Stomach (tissue), 9 donors: ENCODE results near the gene LRRC9. TPM values are rescaled to one million over a fixed set of nuclear protein-coding genes. Genes with fewer than 3 reads are reported as not detected.
A peak's percentile ranks its signal among the peaks of the same experiment; 100 is the strongest.
"Not testable (repeated sequence)": the region's sequence is repeated elsewhere in the genome, so short reads cannot be mapped to it uniquely, and the experiment has no call there.

Experiments
- DNase-seq, 2 donors: peaks; one replicate each; pipeline versions ENCODE4 v3.0.0 to v3.0.0-alpha.2; 2013 to 2019
- H3K27ac ChIP-seq, 5 donors: fragments of 200-600 bp in 4 of 5; sonication (generic) in 4 of 5; one replicate each; pipeline ENCODE4 v1.5.1; 2013 to 2019; ENCODE audit warnings: mild to moderate bottlenecking in 1 of 5, moderate library complexity in 1 of 5
- H3K27me3 ChIP-seq, 3 donors: fragments of 200-600 bp; sonication (generic); one replicate each; pipeline ENCODE4 v1.5.1; 2017 to 2019; ENCODE audit warnings: mixed run types in 1 of 3
- H3K36me3 ChIP-seq, 4 donors: fragments of 200-600 bp; sonication (generic); 1 replicate in 3 of 4; 2 replicates in 1 of 4; pipeline ENCODE4 v1.5.1; 2016 to 2019
- H3K4me1 ChIP-seq, 4 donors: fragments of 200-600 bp; sonication (generic); one replicate each; pipeline ENCODE4 v1.5.1; 2016 to 2019
- H3K4me3 ChIP-seq, 4 donors: fragments of 200-600 bp; sonication (generic) in 3 of 4; one replicate each; pipeline ENCODE4 v1.5.1; 2016 to 2019; ENCODE audit warnings: mild to moderate bottlenecking in 1 of 4
- H3K9me3 ChIP-seq, 4 donors: fragments of 200-600 bp; sonication (generic); one replicate each; pipeline ENCODE4 v1.5.1; 2016 to 2019
- CTCF ChIP-seq, 7 experiments: fragments of 450-650 bp in 4 of 7; fragments of 200-600 bp in 3 of 7; sonication (generic) in 3 of 7; IDR thresholded peaks; one replicate each; pipeline ENCODE4 v1.5.1; 2016 to 2019; ENCODE audit warnings: antibody characterized with exemption in 7 of 7, control low read depth in 2 of 7, mild to moderate bottlenecking in 1 of 7
- EP300 ChIP-seq: sonication (generic); formaldehyde crosslinking; IDR thresholded peaks from one replicate; pipeline ENCODE4 v1.6.1; 2017; ENCODE audit warnings: antibody characterized with exemption
- POLR2A ChIP-seq, 4 donors: fragments of 450-650 bp; IDR thresholded peaks; one replicate each; pipeline ENCODE4 v1.6.1; 2016; ENCODE audit warnings: antibody characterized with exemption in 4 of 4, control low read depth in 2 of 4, mild to moderate bottlenecking in 1 of 4, moderate library complexity in 1 of 4
- POLR2AphosphoS5 ChIP-seq, 3 donors: sonication (generic); formaldehyde crosslinking; IDR thresholded peaks; one replicate each; pipeline ENCODE4 v1.6.1; 2016; ENCODE audit warnings: antibody characterized with exemption in 3 of 3
- WGBS, 5 donors: extraction: QIAGEN DNeasy Blood & Tissue Kit in 3 of 5; methylation state at CpG; one replicate each; pipeline versions ENCODE4 v1.1.5 to v1.1.7; 2013 to 2018; 5-methylcytosine and 5-hydroxymethylcytosine counted together
- intact Hi-C: fragments of 100-400 bp; cut with DNase I; formaldehyde crosslinking; loops from one replicate; pipeline ENCODE4 v1.15.1; 2023; ENCODE audit warnings: low total_unique reads
- polyA plus RNA-seq, 3 donors: library from polyadenylated mRNA; stranded (reverse); fragments of 200-250 nt; gene quantifications; one replicate each; pipeline ENCODE4 v1.2.3, GENCODE V29; 2013
- total RNA-seq, 5 donors: library from RNA; depleted of rRNA; stranded (reverse); fragments of >200 nt; gene quantifications; one replicate each; pipeline versions ENCODE4 v1.1.0 to v1.2.3, GENCODE V29; 2014 to 2016
- donor health status: healthy with polysubstance abuse.
- donor health status: Bipolar disorder and iron deficiency.
- donor health status: healthy.

Gene LRRC9
- total and polyA plus RNA-seq, 8 donors: not detected

- Histone ChIP-seq H3K27ac (no peak overlapping the region), H3K4me3 (no peak overlapping the region), H3K9me3 (peaks cover 0 to 22% (median 8%) of the 10 kb centered on the region in 4 donors), H3K27me3 (no peaks in the 10 kb centered on the region), H3K4me1 (no peaks in the 10 kb centered on the region), H3K36me3 (no peaks in the 10 kb centered on the region)
- WGBS, 5 donors: 55 to 69% (median 63%) methylated on average over 1 of the region's 1 CpG
- no peak for TF ChIP-seq EP300
- TF ChIP-seq CTCF (IDR thresholded peaks at IDR 0.05): no peak
- TF ChIP-seq POLR2A (IDR thresholded peaks at IDR 0.05): no peak
- no peak for TF ChIP-seq POLR2AphosphoS5 (IDR thresholded peaks at IDR 0.05)
- no peak for DNase-seq
- intact Hi-C loops: no loop called here
Observed at GRCh38 chr14:60014402-60014801, 94.5 kb downstream of the LRRC9 start.

DNA sequence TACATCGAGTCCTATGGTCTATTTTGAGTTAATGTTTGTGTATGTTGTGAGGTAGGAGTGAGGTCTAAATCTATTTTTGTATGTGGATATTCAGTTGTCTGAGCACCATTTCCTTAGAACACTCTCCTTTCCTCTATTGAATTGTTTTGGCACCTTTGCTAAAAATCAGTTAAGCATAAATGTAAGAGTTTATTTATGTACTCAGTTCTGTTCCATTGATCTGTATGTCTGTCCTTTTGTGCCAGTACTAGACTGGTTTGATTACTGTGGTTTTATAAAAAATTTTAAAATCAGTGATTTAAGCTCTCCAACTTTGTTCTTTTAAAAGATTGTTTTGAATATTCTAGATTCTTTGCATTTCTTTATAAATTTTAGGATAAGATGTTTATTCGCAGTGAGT, 101.7 kb downstream of the LRRC9 start:
- Histone ChIP-seq H3K36me3 (no peaks in the 10 kb centered on the region), H3K27me3 (no peaks in the 10 kb centered on the region), H3K9me3 (no peaks in the 10 kb centered on the region), H3K4me3 (no peak overlapping the region), H3K27ac (no peak overlapping the region), H3K4me1 (no peaks in the 10 kb centered on the region)
- no peak for DNase-seq
- TF ChIP-seq CTCF (IDR thresholded peaks at IDR 0.05): no peak
- TF ChIP-seq POLR2AphosphoS5 (IDR thresholded peaks at IDR 0.05): no peak
- TF ChIP-seq EP300: no peak
- no peak for TF ChIP-seq POLR2A (IDR thresholded peaks at IDR 0.05)
- intact Hi-C loops: no loop called here
- 59 to 82% (median 73%) methylated on average over 2 of the region's 2 CpGs for WGBS, 5 donors

DNA sequence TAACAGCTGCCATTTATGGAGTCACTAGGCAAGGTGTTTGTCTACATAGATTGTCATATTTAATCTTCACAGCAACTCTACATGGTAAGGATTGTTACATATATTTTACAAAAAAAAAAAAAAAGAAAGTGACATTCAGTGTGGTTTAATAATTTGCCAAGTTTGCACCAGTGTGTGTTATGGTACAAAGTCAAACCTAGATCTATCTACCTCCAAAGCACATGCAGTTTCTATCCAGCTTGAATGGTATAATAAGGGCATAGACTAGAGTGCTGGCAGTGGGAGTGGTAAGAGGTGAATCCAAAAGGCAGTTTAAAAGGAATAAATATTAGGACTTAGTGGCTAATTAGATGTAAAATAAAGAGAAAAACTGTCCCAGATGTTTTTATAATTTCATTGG, 105.6 kb downstream of the LRRC9 start:
- H3K27me3 ChIP-seq: no peaks in the 10 kb centered on the region
- no peak overlapping the region for H3K4me3 ChIP-seq

GRCh38 chr14:60035177-60035576, 115.2 kb downstream of the LRRC9 start:
- Histone ChIP-seq H3K27ac (no peak overlapping the region), H3K9me3 (peaks cover 0 to 9% (median 3%) of the 10 kb centered on the region in 4 donors), H3K4me1 (no peaks in the 10 kb centered on the region), H3K27me3 (no peaks in the 10 kb centered on the region), H3K36me3 (no peaks in the 10 kb centered on the region), H3K4me3 (no peak overlapping the region)
- 41 to 67% (median 54%) methylated on average over 1 of the region's 1 CpG for WGBS, 5 donors
- no peak for TF ChIP-seq POLR2AphosphoS5 (IDR thresholded peaks at IDR 0.05)
- TF ChIP-seq POLR2A (IDR thresholded peaks at IDR 0.05): no peak
- TF ChIP-seq CTCF (IDR thresholded peaks at IDR 0.05): no peak
- no peak for TF ChIP-seq EP300
- DNase-seq: no peak
- intact Hi-C loops: no loop called here

More for the DNA sequence above, 105.6 kb downstream of the LRRC9 start:
- intact Hi-C loops: no loop called here
- H3K36me3 ChIP-seq: no peaks in the 10 kb centered on the region
- no peak for TF ChIP-seq POLR2A (IDR thresholded peaks at IDR 0.05)
- no peak for TF ChIP-seq EP300
- TF ChIP-seq CTCF (IDR thresholded peaks at IDR 0.05): no peak
- TF ChIP-seq POLR2AphosphoS5 (IDR thresholded peaks at IDR 0.05): no peak
- no peaks in the 10 kb centered on the region for H3K9me3 ChIP-seq
- H3K27ac ChIP-seq: no peak overlapping the region
- peak in 1 of 2 donors; percentile 5 for DNase-seq
- H3K4me1 ChIP-seq: no peaks in the 10 kb centered on the region

GRCh38 chr14:60047976-60048375, 128.0 kb downstream of the LRRC9 start:
- H3K27ac ChIP-seq, H3K4me1 ChIP-seq, H3K36me3 ChIP-seq, intact Hi-C loops, H3K4me3 ChIP-seq, H3K27me3 ChIP-seq, DNase-seq: not testable (repeated sequence)
- 36 to 55% (median 52%) methylated on average over 1 of the region's 1 CpG for WGBS, 5 donors
- peaks cover 0 to 40% (median 13%) of the 10 kb centered on the region in 4 donors for H3K9me3 ChIP-seq
